T-helper 2 cell treated with Interferon-gamma antibody and Interleukin-4, amounts not matched to agents 5 μg/mL and 100 μg/mL, for 36 hours (primary cell): ENCODE measurements around the gene CLN6.

Experiments used
- DNase-seq: peaks from one replicate; pipeline ENCODE4 v3.0.0; 2021; ENCODE audit warnings: low spot score
- H3K27ac Mint-ChIP-seq: one replicate; pipeline ENCODE4 v1.8.0; 2021; ENCODE audit warnings: mild to moderate bottlenecking, mixed read lengths
- H3K27me3 Mint-ChIP-seq: one replicate; pipeline ENCODE4 v1.8.0; 2021; ENCODE audit warnings: low read depth, mixed read lengths
- H3K36me3 Mint-ChIP-seq: one replicate; pipeline ENCODE4 v1.8.0; 2021; ENCODE audit warnings: low read depth, mixed read lengths
- H3K4me1 Mint-ChIP-seq: one replicate; pipeline ENCODE4 v1.8.0; 2021; ENCODE audit warnings: low read depth, mixed read lengths
- H3K4me3 Mint-ChIP-seq: one replicate; pipeline ENCODE4 v1.8.0; 2022; ENCODE audit warnings: mild to moderate bottlenecking, moderate library complexity, mixed read lengths
- H3K9me3 Mint-ChIP-seq: one replicate; pipeline ENCODE4 v1.8.0; 2021; ENCODE audit warnings: mixed read lengths

The CLN6 gene

DNA sequence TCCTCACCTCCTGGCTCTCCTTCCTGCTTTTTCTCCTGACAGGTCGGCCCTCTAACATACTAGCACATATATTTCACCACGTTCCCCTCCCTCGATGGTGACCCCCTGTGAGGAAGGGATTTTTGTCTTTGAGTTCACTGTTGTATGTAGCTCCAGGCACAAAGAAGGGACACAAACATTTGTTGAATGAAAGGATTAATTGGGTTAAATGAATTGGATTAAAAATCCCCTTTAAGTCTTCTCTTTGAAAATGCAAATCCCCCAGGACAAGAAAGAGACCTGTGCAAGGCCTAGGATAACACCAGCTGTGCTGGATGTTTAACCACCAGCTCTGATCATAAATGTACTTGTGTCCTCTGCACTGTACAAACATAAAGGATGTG is 27.7 kb downstream of the CLN6 start:
- peaks cover 17% of the 10 kb centered on the region for H3K4me1 Mint-ChIP-seq
- H3K27ac Mint-ChIP-seq, result no peak overlapping the region
- DNase-seq, result no peak
- H3K27me3 Mint-ChIP-seq, result no peaks in the 10 kb centered on the region
- no peak overlapping the region for H3K4me3 Mint-ChIP-seq
- no peaks in the 10 kb centered on the region for H3K9me3 Mint-ChIP-seq
- H3K36me3 Mint-ChIP-seq, result peaks cover 8% of the 10 kb centered on the region

DNA sequence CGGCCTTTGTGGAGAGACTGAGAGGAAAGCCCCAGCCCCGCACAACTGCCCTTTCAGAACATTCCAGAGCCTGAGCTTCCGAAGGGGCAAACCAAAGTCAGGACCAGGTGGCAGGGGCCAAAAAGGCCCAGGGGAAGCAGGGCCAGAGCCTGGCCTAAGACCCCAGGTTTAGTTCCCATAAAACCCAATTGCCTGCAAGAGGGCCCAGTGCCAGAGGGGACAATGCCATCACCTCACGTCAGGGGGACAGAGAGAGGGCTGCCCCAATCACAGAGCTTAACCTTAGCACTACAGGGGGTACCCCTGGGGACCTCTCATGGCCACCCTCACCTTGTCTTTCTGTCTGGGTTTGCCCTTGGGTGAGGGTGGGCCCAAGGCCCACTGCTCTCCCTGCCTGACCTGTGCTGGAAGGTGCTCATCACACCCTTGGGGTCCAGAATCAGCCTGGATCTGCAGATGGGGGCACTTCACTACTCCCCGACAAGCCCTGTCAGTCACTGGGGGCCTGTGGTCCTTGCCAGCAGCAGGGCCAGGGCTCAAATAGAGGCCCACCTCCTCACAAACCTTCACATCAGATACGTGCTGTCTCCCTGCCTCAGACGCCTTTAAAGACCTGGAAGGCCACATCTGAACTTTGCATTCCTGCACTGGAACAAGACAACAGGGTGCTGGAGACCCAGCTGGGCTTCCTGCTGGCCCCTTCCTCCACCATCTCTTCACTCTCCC is 28.2 kb downstream of the CLN6 start:
- peaks cover 8% of the 10 kb centered on the region for H3K36me3 Mint-ChIP-seq
- H3K9me3 Mint-ChIP-seq, result no peaks in the 10 kb centered on the region
- H3K4me3 Mint-ChIP-seq, result no peak overlapping the region
- H3K27me3 Mint-ChIP-seq, result no peaks in the 10 kb centered on the region
- DNase-seq, result no peak
- H3K27ac Mint-ChIP-seq, result no peak overlapping the region
- H3K4me1 Mint-ChIP-seq, result peaks cover 16% of the 10 kb centered on the region

DNA sequence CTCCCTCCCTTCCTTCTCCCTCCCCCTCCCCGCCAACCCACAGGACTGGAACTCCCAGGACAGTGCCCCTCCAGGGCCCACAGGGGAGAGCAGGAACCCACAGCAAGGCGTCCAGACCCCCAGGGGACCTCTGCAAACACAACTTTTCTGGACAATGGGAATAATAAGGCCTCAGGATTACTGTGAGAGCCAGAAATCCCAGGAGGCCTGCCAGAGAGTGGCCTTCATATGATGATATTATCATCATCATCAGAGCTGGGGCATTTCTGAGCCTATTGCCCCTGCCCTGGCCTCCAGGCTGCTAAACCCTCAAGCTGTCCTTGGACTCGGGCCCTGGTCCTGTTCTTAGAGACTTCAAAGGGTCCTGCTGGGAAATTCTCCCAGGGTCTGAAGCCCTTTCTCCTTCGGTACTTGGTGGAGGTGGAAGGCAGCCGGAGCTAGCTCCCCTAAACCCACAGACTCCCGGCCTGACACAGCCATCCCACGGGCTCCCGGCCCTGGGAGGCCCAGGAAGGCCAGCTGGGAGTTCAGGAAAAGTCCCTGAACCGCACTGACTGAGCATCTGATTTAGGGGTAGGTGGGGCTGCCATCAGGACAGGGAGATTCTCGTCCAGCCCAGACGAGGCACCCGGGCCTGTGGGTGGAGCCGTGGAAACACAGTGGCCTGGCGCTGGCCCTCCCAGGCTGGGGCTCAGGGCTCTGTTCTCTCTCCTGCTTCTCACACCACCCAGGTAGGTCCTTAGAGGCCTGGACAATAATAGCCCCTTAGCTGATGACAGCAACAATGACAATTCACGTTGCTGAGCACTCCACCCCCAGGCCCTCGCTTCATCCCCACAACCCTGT is 29.3 kb downstream of the CLN6 start:
- Mint-ChIP-seq H3K27me3 (no peaks in the 10 kb centered on the region), H3K4me1 (peaks cover 11% of the 10 kb centered on the region), H3K4me3 (no peak overlapping the region), H3K27ac (no peak overlapping the region), H3K36me3 (peaks cover 13% of the 10 kb centered on the region), H3K9me3 (no peaks in the 10 kb centered on the region)
- DNase-seq, result no peak

DNA sequence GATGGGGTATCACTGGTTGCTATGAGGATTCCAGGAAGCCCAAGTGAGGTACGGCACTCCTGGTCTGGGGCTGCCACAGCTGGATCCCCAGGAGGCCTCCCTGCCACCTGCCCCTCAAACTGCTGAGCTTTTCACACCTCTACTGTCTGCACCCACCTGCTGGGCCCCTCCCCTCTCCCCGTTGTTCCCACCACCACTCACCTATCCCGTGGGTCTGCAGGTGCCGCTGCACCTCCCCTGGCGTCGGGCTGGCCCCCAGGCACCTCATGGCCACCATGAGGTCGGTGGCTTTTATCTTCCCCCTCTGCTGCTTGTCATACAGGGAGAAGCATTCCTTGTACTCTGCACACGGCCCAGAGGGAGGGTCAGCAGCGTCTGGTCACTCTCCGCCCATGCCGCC is 30.2 kb downstream of the CLN6 start:
- H3K9me3 Mint-ChIP-seq, result no peaks in the 10 kb centered on the region
- H3K4me3 Mint-ChIP-seq, result no peak overlapping the region
- no peak overlapping the region for H3K27ac Mint-ChIP-seq
- H3K4me1 Mint-ChIP-seq, result peaks cover 6% of the 10 kb centered on the region
- H3K27me3 Mint-ChIP-seq, result no peaks in the 10 kb centered on the region
- H3K36me3 Mint-ChIP-seq, result peaks cover 18% of the 10 kb centered on the region
- DNase-seq, result no peak

DNA sequence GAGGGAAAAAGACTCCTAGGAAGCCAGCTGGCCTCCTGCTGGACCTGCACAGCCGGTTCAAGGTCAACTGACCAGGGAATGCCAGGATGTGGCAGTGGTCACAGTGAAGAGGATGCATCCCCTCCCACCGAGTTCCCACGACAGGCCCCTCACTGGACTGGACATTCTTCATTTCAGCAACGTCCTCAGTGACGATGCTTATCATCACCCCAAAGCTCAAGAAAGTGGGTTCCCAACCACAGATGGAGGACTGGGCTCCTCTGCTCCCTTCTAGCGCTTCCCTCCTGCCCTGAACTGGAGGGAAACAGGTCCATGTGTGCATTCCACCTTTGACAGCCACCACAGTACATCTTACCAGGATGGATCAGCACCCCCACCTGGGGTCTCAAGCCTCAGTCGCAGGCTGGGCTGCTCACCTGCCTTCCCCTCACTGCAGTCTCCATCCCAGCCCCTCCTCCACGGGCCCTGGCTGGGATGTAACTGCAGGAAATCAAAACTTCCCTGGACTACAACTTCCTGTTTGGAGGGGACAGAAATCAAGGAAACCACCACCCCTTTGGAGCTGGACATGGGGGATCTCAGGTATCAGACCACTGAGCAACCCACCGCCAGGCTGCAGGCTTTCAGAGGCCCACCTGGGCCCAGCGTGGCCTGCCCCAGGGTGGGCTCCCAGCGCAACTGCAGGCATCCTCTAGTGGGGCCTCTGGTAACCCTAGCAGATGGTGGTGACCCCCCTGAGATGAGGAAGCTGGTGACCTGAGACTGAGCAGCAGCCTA is 31.7 kb downstream of the CLN6 start:
- H3K27ac Mint-ChIP-seq, result peak overlapping the region; percentile 65
- DNase-seq, result no peak
- H3K27me3 Mint-ChIP-seq, result no peaks in the 10 kb centered on the region
- H3K4me1 Mint-ChIP-seq, result peaks cover 6% of the 10 kb centered on the region
- H3K36me3 Mint-ChIP-seq, result peaks cover 29% of the 10 kb centered on the region
- no peak overlapping the region for H3K4me3 Mint-ChIP-seq
- no peaks in the 10 kb centered on the region for H3K9me3 Mint-ChIP-seq

DNA sequence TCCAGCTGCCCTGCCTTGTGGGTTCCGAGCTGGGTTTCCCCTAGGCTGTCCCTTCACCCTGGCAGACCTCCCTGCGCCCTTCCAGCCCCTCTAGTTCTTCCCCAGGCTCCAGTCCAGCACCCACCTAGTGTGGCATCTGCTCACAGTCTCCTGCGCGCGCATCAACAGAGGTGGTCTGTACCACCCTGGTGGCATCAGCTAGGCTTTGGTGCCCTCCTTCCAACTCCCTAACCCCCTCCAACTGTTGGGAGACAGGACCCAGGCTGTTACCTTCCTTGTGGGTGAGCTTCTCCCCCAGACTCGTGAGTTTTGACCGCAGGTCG is 32.4 kb downstream of the CLN6 start:
- Mint-ChIP-seq H3K9me3 (no peaks in the 10 kb centered on the region), H3K4me1 (peaks cover 6% of the 10 kb centered on the region), H3K27ac (peak overlapping the region; percentile 55), H3K4me3 (no peak overlapping the region), H3K36me3 (peaks cover 34% of the 10 kb centered on the region), H3K27me3 (no peaks in the 10 kb centered on the region)
- DNase-seq, result no peak

DNA sequence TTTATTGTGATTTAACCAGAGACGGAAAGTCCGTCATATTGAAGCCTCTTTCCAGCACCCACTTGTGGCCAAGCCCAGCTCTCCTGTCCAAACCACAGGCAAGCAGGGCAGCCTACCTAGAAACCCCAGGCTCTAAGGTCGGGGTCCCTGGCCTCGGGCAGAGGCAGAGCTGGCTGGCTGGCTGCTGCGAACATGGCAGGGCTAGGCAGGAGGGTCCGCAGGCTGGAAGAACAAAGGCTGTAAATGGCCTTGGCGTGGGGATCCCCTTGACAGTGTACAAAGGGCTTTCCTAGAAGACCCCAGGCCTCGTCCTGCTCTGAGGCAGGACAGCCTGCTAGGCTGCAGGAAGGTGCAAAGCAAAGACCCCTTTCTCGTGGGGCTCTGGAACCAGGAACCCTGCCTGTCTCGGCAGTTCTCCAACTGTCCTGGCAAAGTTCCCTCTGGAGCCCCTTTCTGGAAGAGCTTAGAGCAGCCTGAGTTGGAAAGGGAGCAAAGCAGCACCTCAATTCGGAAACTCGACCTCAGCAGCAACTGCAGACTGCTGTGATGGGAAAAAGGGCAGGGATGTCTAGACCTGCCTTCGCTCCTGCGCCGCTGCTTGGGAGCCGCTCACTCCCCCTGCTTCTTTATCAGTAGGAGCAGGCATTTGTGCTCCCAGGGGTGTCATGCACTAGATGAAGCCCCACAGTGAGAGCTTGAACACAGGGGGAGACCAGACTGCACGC is 32.9 kb downstream of the CLN6 start:
- no peak overlapping the region for H3K27ac Mint-ChIP-seq

DNA sequence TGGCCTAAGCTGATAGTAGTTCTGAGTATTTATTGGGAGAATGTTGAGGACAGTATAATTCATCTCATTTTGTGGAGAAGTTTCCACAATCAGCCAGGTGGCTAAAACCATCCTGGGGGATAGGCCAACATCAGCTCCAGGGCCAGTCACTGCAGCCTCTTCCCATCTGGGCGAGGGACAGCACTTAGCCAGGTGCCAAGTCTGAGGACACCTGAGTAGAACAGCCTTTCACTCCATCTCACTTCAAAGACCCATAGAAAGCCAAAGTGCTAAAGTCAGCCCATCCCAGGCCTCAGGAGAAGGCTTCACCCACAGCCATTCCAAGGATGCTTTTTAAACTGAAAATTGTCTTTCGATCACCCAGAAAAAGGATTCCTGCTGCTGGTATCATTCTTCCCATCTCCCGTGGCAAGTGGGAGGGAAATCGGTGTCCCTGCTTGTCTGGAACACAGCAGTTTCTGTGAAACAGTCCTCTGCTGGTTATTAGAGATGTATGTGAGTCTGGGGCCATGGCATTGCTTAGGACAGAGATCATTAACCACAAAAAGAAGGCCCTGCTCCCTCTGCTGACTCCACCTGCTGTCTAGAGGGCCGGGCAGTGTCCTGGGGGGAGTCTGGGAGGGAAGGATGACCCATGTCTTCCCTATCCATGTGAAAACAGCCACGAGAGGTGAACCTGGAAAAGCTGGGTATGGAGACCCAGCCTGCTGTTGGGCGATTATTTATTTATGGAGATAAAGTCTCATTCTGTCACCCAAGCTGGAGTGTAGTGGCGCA is 34.0 kb downstream of the CLN6 start:
- Mint-ChIP-seq H3K4me1 (peaks cover 2% of the 10 kb centered on the region), H3K36me3 (peaks cover 38% of the 10 kb centered on the region), H3K4me3 (no peak overlapping the region), H3K9me3 (no peaks in the 10 kb centered on the region), H3K27me3 (no peaks in the 10 kb centered on the region), H3K27ac (no peak overlapping the region)
- DNase-seq, result no peak

More for the DNA sequence above, 32.9 kb downstream of the CLN6 start:
- no peaks in the 10 kb centered on the region for H3K9me3 Mint-ChIP-seq
- no peak overlapping the region for H3K4me3 Mint-ChIP-seq
- H3K27me3 Mint-ChIP-seq, result no peaks in the 10 kb centered on the region
- H3K4me1 Mint-ChIP-seq, result peaks cover 4% of the 10 kb centered on the region
- peaks cover 37% of the 10 kb centered on the region for H3K36me3 Mint-ChIP-seq
- no peak for DNase-seq

DNA sequence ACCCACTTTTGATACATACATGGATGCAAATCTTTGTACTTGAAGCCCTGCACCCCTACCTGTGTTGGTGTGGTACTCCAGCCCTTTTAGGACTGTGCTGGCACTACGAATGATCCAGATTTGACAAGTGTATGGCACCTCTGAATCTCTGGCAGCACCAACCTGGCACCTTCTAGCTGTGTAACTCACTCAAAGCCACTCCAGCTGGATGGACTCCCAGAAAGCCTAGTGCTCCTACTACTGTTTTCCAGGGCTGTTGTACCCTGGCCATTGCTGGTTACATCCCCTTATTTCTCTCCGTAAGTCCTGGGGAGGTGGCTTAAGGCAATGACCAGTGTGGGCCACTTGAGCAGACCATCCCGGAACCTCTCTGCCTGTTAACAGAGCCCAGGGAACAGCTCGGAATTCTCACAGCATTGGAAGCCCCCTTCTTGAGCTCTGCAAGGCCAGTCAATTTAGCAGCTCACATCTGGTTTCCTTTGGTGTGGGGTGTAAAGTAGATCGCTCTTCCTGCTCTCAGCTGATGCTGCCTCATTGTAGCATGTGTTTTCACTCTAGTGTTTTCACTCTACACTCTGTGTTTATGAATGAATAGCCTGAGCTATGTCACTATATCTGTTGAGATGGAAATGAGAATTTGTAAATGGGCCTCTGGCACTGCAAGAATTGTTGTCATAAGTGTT is 36.6 kb downstream of the CLN6 start:
- H3K4me3 Mint-ChIP-seq, result no peak overlapping the region
- H3K4me1 Mint-ChIP-seq, result no peaks in the 10 kb centered on the region
- H3K9me3 Mint-ChIP-seq, result no peaks in the 10 kb centered on the region
- H3K36me3 Mint-ChIP-seq, result peaks cover 55% of the 10 kb centered on the region
- H3K27me3 Mint-ChIP-seq, result no peaks in the 10 kb centered on the region
- H3K27ac Mint-ChIP-seq, result no peak overlapping the region
- DNase-seq, result no peak

DNA sequence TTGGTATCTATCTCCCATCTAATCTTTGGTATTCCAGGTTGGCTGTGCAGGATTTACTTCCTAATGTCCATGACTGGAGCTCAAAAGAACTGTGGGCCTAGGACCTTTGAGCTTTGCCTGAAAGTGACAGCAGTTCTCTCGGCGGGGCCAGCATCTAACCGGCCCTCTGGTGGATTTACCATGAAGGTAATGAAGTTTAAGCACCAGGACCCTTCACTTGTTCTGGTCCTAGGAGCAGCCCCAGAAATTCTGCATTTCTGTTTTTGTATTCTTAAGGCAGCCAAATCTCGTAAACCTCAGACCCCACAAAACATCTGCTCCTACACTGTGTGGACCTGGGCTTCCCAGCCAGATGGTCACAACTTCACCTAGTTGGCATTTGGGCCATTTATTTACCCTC is 37.4 kb downstream of the CLN6 start:
- no peaks in the 10 kb centered on the region for H3K9me3 Mint-ChIP-seq
- H3K4me1 Mint-ChIP-seq, result no peaks in the 10 kb centered on the region
- peaks cover 59% of the 10 kb centered on the region for H3K36me3 Mint-ChIP-seq
- no peak overlapping the region for H3K27ac Mint-ChIP-seq
- H3K4me3 Mint-ChIP-seq, result no peak overlapping the region
- no peaks in the 10 kb centered on the region for H3K27me3 Mint-ChIP-seq
- no peak for DNase-seq

DNA sequence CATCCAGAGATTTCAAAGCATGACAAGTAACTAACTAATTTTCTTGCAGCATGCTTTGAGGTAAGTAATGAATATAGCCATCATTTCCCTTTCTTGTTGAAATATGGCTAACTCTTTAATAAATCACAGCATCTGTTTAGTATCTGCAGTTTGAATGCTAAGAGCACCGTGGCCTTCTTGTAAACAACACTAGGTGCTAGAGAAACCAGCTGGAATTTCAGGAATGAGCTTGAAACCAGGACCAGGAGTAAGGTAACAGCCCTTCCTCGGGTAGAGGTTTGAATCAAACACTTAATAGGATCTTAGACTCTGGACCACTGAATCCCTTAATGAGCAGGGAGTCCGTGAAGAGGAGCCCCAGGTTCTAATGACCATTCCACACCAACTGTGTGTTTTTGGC is 38.0 kb downstream of the CLN6 start:
- H3K36me3 Mint-ChIP-seq, result peaks cover 59% of the 10 kb centered on the region
- no peaks in the 10 kb centered on the region for H3K27me3 Mint-ChIP-seq
- no peak overlapping the region for H3K4me3 Mint-ChIP-seq
- no peaks in the 10 kb centered on the region for H3K4me1 Mint-ChIP-seq
- H3K27ac Mint-ChIP-seq, result no peak overlapping the region
- no peaks in the 10 kb centered on the region for H3K9me3 Mint-ChIP-seq
- no peak for DNase-seq

DNA sequence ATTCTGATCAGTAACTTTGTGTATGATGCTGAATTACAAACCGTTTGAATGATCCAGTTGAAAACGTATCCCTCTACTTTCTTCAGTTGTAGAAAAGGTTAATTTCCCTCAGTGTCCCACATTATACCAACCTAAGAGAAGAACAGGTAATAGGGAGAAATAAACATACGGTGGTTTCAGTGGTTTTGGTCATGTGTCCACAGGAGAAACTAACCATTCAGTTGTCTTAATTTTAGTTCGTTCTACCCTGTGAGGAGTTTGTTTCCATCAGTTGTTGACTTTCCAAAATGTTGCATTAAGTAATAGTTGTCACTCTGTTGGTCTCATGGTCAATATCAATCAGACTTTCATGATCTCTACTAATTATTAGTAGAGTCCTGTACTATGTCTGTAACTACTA is 39.5 kb downstream of the CLN6 start:
- Mint-ChIP-seq H3K9me3 (no peaks in the 10 kb centered on the region), H3K36me3 (peaks cover 59% of the 10 kb centered on the region), H3K27ac (no peak overlapping the region), H3K4me3 (no peak overlapping the region), H3K4me1 (no peaks in the 10 kb centered on the region), H3K27me3 (no peaks in the 10 kb centered on the region)
- no peak for DNase-seq

DNA sequence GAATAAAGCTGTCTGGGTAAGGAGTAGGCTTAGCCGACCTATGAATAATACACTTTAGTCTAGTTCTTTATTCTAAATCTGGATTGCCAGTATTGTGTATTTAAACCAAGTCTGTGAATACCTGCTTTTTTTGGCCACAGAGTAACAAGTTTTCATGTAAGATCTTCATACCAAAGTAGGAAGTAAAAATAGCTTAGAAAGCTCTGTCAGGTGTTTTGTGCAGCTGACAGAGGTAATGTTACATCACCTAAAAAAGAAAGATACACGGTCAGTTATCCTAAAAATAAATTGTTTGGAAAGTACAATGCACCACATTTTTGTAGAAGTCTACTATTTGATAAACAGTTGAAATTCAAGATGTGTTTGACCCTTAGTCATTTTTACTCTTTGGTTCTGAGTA is 40.9 kb downstream of the CLN6 start:
- H3K36me3 Mint-ChIP-seq, result peaks cover 60% of the 10 kb centered on the region
- no peak overlapping the region for H3K27ac Mint-ChIP-seq
- H3K27me3 Mint-ChIP-seq, result no peaks in the 10 kb centered on the region

More for the DNA sequence above, 40.9 kb downstream of the CLN6 start:
- no peak for DNase-seq
- no peak overlapping the region for H3K4me3 Mint-ChIP-seq
- peaks cover 4% of the 10 kb centered on the region for H3K4me1 Mint-ChIP-seq
- H3K9me3 Mint-ChIP-seq, result no peaks in the 10 kb centered on the region
